AG09309 (cell line): ENCODE results near the gene AQP12B.

Source experiments
- DNase-seq: peaks from one replicate; pipeline ENCODE4 v3.0.0-alpha.2; 2010; ENCODE audit warnings: low read depth
- H3K4me3 ChIP-seq: 2 replicates; pipeline ENCODE4 v1.5.1; 2011; ENCODE audit warnings: mild to moderate bottlenecking, low read depth, low read length, moderate library complexity; ENCODE audit not compliant: control insufficient read depth
- CTCF ChIP-seq: IDR thresholded peaks from 2 replicates; pipeline ENCODE4 v1.5.1; 2011; ENCODE audit warnings: mild to moderate bottlenecking, low read depth, low read length, inconsistent platforms; ENCODE audit not compliant: insufficient read depth, control insufficient read depth; ENCODE audit errors: missing control alignments

AQP12B gene

GRCh38 chr2:240629968-240630770 is 52.5 kb downstream of the AQP12B start:
- DNase-seq, result no peak
- no peak for TF ChIP-seq CTCF
- no peak overlapping the region for H3K4me3 ChIP-seq

- DNase-seq, result no peak
- H3K4me3 ChIP-seq, result no peak overlapping the region
- no peak for TF ChIP-seq CTCF
These were observed 53.1 kb downstream of the AQP12B start for GRCh38 chr2:240629619-240629967.

- no peak overlapping the region for H3K4me3 ChIP-seq
- no peak for TF ChIP-seq CTCF
- no peak for DNase-seq
These were observed 53.7 kb downstream of the AQP12B start for GRCh38 chr2:240628808-240629618.

- DNase-seq, result no peak
- TF ChIP-seq CTCF, result no peak
- no peak overlapping the region for H3K4me3 ChIP-seq
These were observed 54.2 kb downstream of the AQP12B start for GRCh38 chr2:240628507-240628807.

- H3K4me3 ChIP-seq, result no peak overlapping the region
- no peak for DNase-seq
These were observed 54.8 kb downstream of the AQP12B start for GRCh38 chr2:240627736-240628506.

More at GRCh38 chr2:240627736-240628506, 54.8 kb downstream of the AQP12B start:
- TF ChIP-seq CTCF, result no peak
